ENCODE results near the gene PPP2R5A. TPM values are rescaled to one million over a fixed set of nuclear protein-coding genes. Genes with fewer than 3 reads are reported as not detected.
"Not testable (repeated sequence)": the region's sequence is repeated elsewhere in the genome, so short reads cannot be mapped to it uniquely, and the experiment has no call there.

PPP2R5A gene
- total RNA-seq, 1 donor, result 29.4 TPM

- no peak overlapping the region for H3K4me3 ChIP-seq (ENCODE audit: low read depth, low read length)
- no peak for TF ChIP-seq CTCF (IDR thresholded peaks at IDR 0.05; ENCODE audit: insufficient read depth, low read depth, low read length)
- DNase-seq (ENCODE audit: low read depth), result no peak
Observed at GRCh38 chr1:212381397-212382035, 96.3 kb downstream of the PPP2R5A start.

- no peak overlapping the region for H3K4me3 ChIP-seq (ENCODE audit: low read depth, low read length)
- no peak for DNase-seq (ENCODE audit: low read depth)
- no peak for TF ChIP-seq CTCF (IDR thresholded peaks at IDR 0.05; ENCODE audit: insufficient read depth, low read depth, low read length)
Observed at GRCh38 chr1:212386029-212386428, 100.8 kb downstream of the PPP2R5A start.

GRCh38 chr1:212388985-212389716 is 103.9 kb downstream of the PPP2R5A start:
- H3K4me3 ChIP-seq (ENCODE audit: low read depth, low read length), result no peak overlapping the region
- DNase-seq (ENCODE audit: low read depth), result no peak
- no peak for TF ChIP-seq CTCF (IDR thresholded peaks at IDR 0.05; ENCODE audit: insufficient read depth, low read depth, low read length)

- not testable (repeated sequence) for DNase-seq (ENCODE audit: low read depth); H3K4me3 ChIP-seq (ENCODE audit: low read depth, low read length)
Observed at GRCh38 chr1:212395678-212396437, 110.6 kb downstream of the PPP2R5A start.

- no peak for TF ChIP-seq CTCF (IDR thresholded peaks at IDR 0.05; ENCODE audit: insufficient read depth, low read depth, low read length)
- H3K4me3 ChIP-seq (ENCODE audit: low read depth, low read length), result no peak overlapping the region
- DNase-seq (ENCODE audit: low read depth), result no peak
Observed at GRCh38 chr1:212396638-212397037, 111.4 kb downstream of the PPP2R5A start.

GRCh38 chr1:212397171-212397570 is 112.0 kb downstream of the PPP2R5A start:
- H3K4me3 ChIP-seq (ENCODE audit: low read depth, low read length), result no peak overlapping the region
- TF ChIP-seq CTCF (IDR thresholded peaks at IDR 0.05; ENCODE audit: insufficient read depth, low read depth, low read length), result no peak
- no peak for DNase-seq (ENCODE audit: low read depth)

- no peak for DNase-seq (ENCODE audit: low read depth)
- TF ChIP-seq CTCF (IDR thresholded peaks at IDR 0.05; ENCODE audit: insufficient read depth, low read depth, low read length), result no peak
- no peak overlapping the region for H3K4me3 ChIP-seq (ENCODE audit: low read depth, low read length)
Observed at GRCh38 chr1:212401042-212401441, 115.8 kb downstream of the PPP2R5A start.

Measured in fibroblast of villous mesenchyme (primary cell).